ENCODE results near the gene CBLN1. TPM values are rescaled to one million over a fixed set of nuclear protein-coding genes. Genes with fewer than 3 reads are reported as not detected.

The CBLN1 gene
- total RNA-seq: under 1 TPM in 2 of 4 donors, not detected in 2; 0.26 to 0.38 TPM

- peaks cover 6 to 70% (median 22%) of the 10 kb centered on the region in 3 donors for H3K4me1 ChIP-seq
- no peak for DNase-seq
- no peak for TF ChIP-seq POLR2A (IDR thresholded peaks at IDR 0.05)
Measured at GRCh38 chr16:49281480-49281842, at the start of gene CBLN1. Gene CBLN1, minus strand, starts transcription at chr16:49281838. Its CDS starts 373 bp downstream, at chr16:49281465.

GRCh38 chr16:49330562-49331201 is 49.0 kb upstream of the CBLN1 start:
- Histone ChIP-seq H3K27ac (no peak overlapping the region), H3K36me3 (no peaks in the 10 kb centered on the region), H3K9me3 (no peaks in the 10 kb centered on the region), H3K4me1 (no peaks in the 10 kb centered on the region), H3K27me3 (no peaks in the 10 kb centered on the region), H3K4me3 (no peak overlapping the region)
- no peak for DNase-seq
- intact Hi-C loops (cut with DNase I): no loop called here
- WGBS, 2 donors: 67 to 75% methylated on average over 7 of the region's 9 CpGs
- no peak for TF ChIP-seq POLR2A (IDR thresholded peaks at IDR 0.05)
- TF ChIP-seq CTCF (IDR thresholded peaks at IDR 0.05): no peak

More at GRCh38 chr16:49281480-49281842, at the start of gene CBLN1:
- Histone ChIP-seq H3K27me3 (peaks cover 25 to 98% (median 43%) of the 10 kb centered on the region in 4 donors), H3K36me3 (no peaks in the 10 kb centered on the region), H3K27ac (peak within 1 kb of the TSS in 1 of 4 donors; percentile 55), H3K4me3 (peak within 1 kb of the TSS; percentile 22 to 64 (median 42)), H3K9me3 (no peaks in the 10 kb centered on the region)
- intact Hi-C loops (cut with DNase I): no loop called here
- WGBS, 2 donors: no CpG with 5 or more reads among the region's 45 CpGs

GRCh38 chr16:49328325-49328724 is 46.7 kb upstream of the CBLN1 start:
- H3K27me3 ChIP-seq: peaks cover 0 to 7% (median 0%) of the 10 kb centered on the region in 4 donors
- no peak overlapping the region for H3K4me3 ChIP-seq
- DNase-seq: no peak
- H3K36me3 ChIP-seq: no peaks in the 10 kb centered on the region
- 72 to 83% methylated on average over 4 of the region's 4 CpGs for WGBS, 2 donors
- no peaks in the 10 kb centered on the region for H3K4me1 ChIP-seq
- H3K9me3 ChIP-seq: no peaks in the 10 kb centered on the region
- no peak overlapping the region for H3K27ac ChIP-seq
- intact Hi-C loops (cut with DNase I): no loop called here
- no peak for TF ChIP-seq CTCF (IDR thresholded peaks at IDR 0.05)
- no peak for TF ChIP-seq POLR2A (IDR thresholded peaks at IDR 0.05)

- WGBS, 2 donors: 67 to 81% methylated on average over 2 to 4 of the region's 4 CpGs
- Histone ChIP-seq H3K27me3 (peaks cover 0 to 7% (median 0%) of the 10 kb centered on the region in 4 donors), H3K27ac (no peak overlapping the region), H3K36me3 (no peaks in the 10 kb centered on the region), H3K9me3 (no peaks in the 10 kb centered on the region), H3K4me1 (no peaks in the 10 kb centered on the region), H3K4me3 (no peak overlapping the region)
- no peak for TF ChIP-seq CTCF (IDR thresholded peaks at IDR 0.05)
- no peak for TF ChIP-seq POLR2A (IDR thresholded peaks at IDR 0.05)
- DNase-seq: no peak
- intact Hi-C loops (cut with DNase I): no loop called here
Measured at GRCh38 chr16:49327466-49327865, 45.8 kb upstream of the CBLN1 start.

GRCh38 chr16:49324703-49325102 is 43.1 kb upstream of the CBLN1 start:
- Histone ChIP-seq H3K4me1 (no peaks in the 10 kb centered on the region), H3K9me3 (peaks cover 0 to 8% (median 0%) of the 10 kb centered on the region in 3 donors), H3K4me3 (no peak overlapping the region), H3K27me3 (peaks cover 0 to 7% (median 0%) of the 10 kb centered on the region in 4 donors), H3K36me3 (no peaks in the 10 kb centered on the region), H3K27ac (no peak overlapping the region)
- WGBS, 2 donors: 85 to 90% methylated on average over 9 of the region's 9 CpGs
- TF ChIP-seq POLR2A (IDR thresholded peaks at IDR 0.05) (no peak), CTCF (IDR thresholded peaks at IDR 0.05) (no peak)
- DNase-seq: no peak
- intact Hi-C loops (cut with DNase I): no loop called here

Measured in esophagus squamous epithelium (tissue), 5 donors.